ENCODE results near the gene PDCD1. TPM values are rescaled to one million over a fixed set of nuclear protein-coding genes. Genes with fewer than 3 reads are reported as not detected.

PDCD1 gene
- total and polyA plus RNA-seq, 2 donors from 2014 or later = 0.49 to 1.6 TPM

DNA sequence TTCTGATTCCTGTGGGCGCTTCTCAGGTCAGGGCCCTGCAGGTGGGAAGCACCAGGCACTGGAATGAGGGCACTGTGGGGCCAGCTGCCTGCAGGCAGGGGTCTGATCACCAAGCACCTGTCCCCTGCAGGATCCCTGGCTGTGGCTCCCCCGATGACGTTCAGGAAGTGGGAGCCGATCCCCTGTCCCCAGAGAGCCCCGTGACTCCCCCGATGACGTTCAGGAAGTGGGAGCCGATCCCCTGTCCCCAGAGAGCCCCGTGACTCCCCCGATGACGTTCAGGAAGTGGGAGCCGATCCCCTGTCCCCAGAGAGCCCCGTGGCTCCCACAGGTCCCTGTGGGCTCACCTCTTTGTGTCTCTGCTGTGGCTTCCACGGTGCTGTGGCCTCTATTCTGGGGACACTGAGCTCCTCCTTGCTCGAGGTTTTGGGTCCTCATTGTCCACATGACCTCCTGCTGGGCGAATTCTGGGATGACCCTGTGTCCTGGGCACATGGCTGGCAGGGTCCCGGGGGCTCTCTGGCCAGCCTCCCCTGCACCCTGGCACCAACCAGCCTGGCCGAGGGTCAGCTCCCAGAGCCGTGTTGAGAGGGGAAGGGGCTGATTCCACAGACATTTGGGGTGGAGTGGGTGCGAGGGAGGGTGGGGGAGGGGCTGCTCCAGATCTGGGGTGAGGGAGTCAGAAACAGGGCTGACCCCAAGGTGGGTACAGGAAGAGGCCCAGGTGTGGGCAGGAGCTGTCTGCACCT is 44.9 kb downstream of the PDCD1 start:
- TF ChIP-seq, protein P1, sequence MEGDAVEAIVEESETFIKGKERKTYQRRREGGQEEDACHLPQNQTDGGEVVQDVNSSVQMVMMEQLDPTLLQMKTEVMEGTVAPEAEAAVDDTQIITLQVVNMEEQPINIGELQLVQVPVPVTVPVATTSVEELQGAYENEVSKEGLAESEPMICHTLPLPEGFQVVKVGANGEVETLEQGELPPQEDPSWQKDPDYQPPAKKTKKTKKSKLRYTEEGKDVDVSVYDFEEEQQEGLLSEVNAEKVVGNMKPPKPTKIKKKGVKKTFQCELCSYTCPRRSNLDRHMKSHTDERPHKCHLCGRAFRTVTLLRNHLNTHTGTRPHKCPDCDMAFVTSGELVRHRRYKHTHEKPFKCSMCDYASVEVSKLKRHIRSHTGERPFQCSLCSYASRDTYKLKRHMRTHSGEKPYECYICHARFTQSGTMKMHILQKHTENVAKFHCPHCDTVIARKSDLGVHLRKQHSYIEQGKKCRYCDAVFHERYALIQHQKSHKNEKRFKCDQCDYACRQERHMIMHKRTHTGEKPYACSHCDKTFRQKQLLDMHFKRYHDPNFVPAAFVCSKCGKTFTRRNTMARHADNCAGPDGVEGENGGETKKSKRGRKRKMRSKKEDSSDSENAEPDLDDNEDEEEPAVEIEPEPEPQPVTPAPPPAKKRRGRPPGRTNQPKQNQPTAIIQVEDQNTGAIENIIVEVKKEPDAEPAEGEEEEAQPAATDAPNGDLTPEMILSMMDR (IDR thresholded peaks at IDR 0.05; ENCODE audit: borderline replicate concordance, extremely low read depth, insufficient read depth) = no peak
- no peak overlapping the region for H3K9ac ChIP-seq (ENCODE audit: low read length in 3 of 3)
- intact Hi-C loops (cut with DNase I) = no loop called here
- H3K27me3 ChIP-seq (ENCODE audit: control insufficient read depth, insufficient read depth, low read length) = no peaks in the 10 kb centered on the region
- DNase-seq (peak in 2 of 5 donors; percentile 58 to 74), FAIRE-seq (no peak)
- H3K4me3 ChIP-seq (ENCODE audit: low read length in 3 of 3) = no peak overlapping the region
- H3K4me1 ChIP-seq (ENCODE audit: control insufficient read depth in 2 of 3, insufficient read depth in 2 of 3, low read depth in 1 of 3, low read length in 3 of 3) = peaks cover 0 to 4% (median 0%) of the 10 kb centered on the region in 3 donors
- H3K9me3 ChIP-seq (ENCODE audit: control insufficient read depth in 2 of 3, insufficient read depth in 1 of 3, low read length in 3 of 3) = no peaks in the 10 kb centered on the region
- no peaks in the 10 kb centered on the region for H3K36me3 ChIP-seq (ENCODE audit: control insufficient read depth in 2 of 3, insufficient read depth in 3 of 3, low read length in 3 of 3)
- no peak overlapping the region for H3K27ac ChIP-seq (ENCODE audit: low read depth in 2 of 2, low read length in 2 of 2)

DNA sequence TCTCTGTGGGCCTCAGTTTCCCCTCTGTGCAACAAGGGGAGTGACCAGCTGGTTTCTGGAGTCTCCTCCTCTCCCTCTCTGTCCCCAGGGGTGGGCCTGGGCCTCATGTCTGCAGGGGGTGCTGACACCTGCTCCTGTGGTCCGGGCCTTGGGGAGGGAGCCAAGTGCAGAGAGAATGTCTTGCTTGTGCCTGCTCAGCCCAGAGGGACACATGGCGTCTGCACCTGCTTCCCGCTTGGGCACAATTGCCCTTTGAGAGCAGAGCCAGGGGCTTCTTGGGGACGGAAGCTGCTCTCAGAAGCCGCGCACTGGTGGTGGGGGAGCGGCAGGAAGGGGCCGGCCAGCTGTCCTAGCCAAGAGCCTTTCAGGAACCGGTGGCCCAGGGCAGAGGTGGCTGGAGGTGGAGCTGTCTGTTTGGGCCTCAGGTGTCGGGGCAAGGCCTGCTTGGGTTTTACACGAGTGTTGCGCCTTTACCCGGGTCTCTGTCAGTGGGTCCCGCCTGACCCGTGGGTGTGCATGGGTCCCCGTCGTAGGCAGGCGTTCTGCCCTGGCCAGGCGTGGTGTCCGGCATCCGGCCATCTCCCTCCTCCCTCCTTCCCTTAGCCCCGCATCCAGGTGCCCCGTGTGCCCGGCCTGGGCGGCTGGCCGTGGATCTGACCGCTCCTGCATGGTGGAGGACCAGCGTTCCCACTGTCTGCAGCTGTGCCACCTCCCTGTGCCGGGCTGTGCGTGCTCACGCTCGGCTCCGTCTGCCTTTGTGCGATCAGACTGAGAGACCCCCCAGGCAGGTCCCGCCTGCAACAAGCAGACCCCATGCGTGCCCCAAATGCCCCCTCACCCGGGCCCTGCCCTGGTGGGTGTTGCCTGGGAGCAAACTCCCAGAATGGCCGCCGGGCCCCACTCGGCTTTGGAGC is 45.7 kb downstream of the PDCD1 start:
- H3K4me3 ChIP-seq (ENCODE audit: low read length in 3 of 3) = no peak overlapping the region
- FAIRE-seq (no peak), DNase-seq (peak in 2 of 5 donors; percentile 57 to 70)
- H3K9ac ChIP-seq (ENCODE audit: low read length in 3 of 3) = no peak overlapping the region
- no peaks in the 10 kb centered on the region for H3K36me3 ChIP-seq (ENCODE audit: control insufficient read depth in 2 of 3, insufficient read depth in 3 of 3, low read length in 3 of 3)
- H3K9me3 ChIP-seq (ENCODE audit: control insufficient read depth in 2 of 3, insufficient read depth in 1 of 3, low read length in 3 of 3) = no peaks in the 10 kb centered on the region
- intact Hi-C loops (cut with DNase I) = no loop called here
- H3K27ac ChIP-seq (ENCODE audit: low read depth in 2 of 2, low read length in 2 of 2) = no peak overlapping the region
- no peaks in the 10 kb centered on the region for H3K27me3 ChIP-seq (ENCODE audit: control insufficient read depth, insufficient read depth, low read length)
- TF ChIP-seq, protein P1 (IDR thresholded peaks at IDR 0.05; ENCODE audit: borderline replicate concordance, extremely low read depth, insufficient read depth) = no peak
- peaks cover 0 to 4% (median 0%) of the 10 kb centered on the region in 3 donors for H3K4me1 ChIP-seq (ENCODE audit: control insufficient read depth in 2 of 3, insufficient read depth in 2 of 3, low read depth in 1 of 3, low read length in 3 of 3)

DNA sequence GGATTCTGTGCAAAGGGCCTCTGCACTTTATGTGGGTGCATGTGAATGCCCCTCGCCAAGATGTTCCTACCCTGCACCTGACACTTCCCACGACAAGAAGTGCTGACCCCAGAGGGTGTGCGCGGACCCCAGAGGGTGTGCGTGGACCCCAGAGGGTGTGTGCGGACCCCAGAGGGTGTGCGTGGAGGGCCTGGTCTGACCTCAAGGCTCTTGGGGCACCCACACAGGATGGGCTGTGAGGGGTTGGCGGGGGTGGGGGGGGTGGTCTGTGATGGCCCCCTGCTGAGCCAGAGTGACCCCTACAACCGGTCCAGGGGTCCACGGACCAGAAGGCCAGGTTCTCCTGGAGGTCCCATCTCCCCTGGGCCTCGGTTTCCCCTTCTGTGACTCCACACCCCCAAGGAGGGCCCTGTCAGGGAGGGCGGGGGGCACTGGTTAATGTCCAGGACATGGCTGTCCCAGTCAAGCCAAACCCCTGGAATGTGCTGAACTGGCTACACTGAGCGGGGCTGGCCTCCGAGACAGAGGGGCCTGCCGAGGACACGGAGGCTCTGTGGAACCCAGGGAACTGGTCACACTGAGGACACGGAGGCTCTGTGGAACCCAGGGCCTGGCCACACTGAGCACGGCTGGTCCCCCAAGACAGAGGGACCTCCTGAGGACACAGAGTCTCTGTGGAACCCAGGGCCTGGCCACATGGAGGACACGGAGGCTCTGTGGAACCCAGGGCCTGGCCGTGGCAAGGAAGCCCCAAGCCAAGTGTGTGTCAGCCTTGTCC is 46.6 kb downstream of the PDCD1 start:
- no peak for FAIRE-seq
- Histone ChIP-seq H3K27ac (ENCODE audit: low read depth in 2 of 2, low read length in 2 of 2) (no peak overlapping the region), H3K27me3 (ENCODE audit: control insufficient read depth, insufficient read depth, low read length) (no peaks in the 10 kb centered on the region), H3K9ac (ENCODE audit: low read length in 3 of 3) (no peak overlapping the region), H3K9me3 (ENCODE audit: control insufficient read depth in 2 of 3, insufficient read depth in 1 of 3, low read length in 3 of 3) (no peaks in the 10 kb centered on the region), H3K4me3 (ENCODE audit: low read length in 3 of 3) (no peak overlapping the region), H3K4me1 (ENCODE audit: control insufficient read depth in 2 of 3, insufficient read depth in 2 of 3, low read depth in 1 of 3, low read length in 3 of 3) (peaks cover 0 to 4% (median 0%) of the 10 kb centered on the region in 3 donors), H3K36me3 (ENCODE audit: control insufficient read depth in 2 of 3, insufficient read depth in 3 of 3, low read length in 3 of 3) (no peaks in the 10 kb centered on the region)
- intact Hi-C loops (cut with DNase I) = no loop called here
- peak in 1 of 5 donors; percentile 64 for DNase-seq
- TF ChIP-seq, protein P1 (IDR thresholded peaks at IDR 0.05; ENCODE audit: borderline replicate concordance, extremely low read depth, insufficient read depth) = no peak

Measured in kidney (tissue), 14 donors.